ENCODE data around the gene ZFAND2A.
"Not testable (repeated sequence)": the region's sequence is repeated elsewhere in the genome, so short reads cannot be mapped to it uniquely, and the experiment has no call there.

The ZFAND2A gene

DNA sequence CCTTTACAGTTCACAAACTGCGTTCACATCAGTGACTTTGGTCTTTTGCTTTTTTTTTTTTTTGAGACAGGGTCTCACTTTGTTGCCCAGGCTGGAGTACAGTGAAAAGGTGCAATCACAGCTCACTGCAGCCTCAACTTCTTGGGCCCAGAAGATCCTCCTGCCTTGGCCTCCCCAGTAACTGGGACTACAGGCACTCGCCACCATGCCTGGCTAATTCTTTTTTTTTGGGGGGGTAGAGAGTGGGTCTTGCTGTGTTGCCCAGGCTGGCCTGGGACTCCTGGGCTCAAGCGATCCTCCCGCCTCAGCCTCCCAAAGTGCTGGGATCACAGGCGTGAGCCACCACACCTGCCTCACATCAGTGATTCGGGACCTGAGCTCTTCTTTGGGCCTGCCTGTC lies 37.0 kb upstream of the ZFAND2A start:
- TF ChIP-seq CTCF (IDR thresholded peaks at IDR 0.05; ENCODE audit: low read depth, low read length): no peak

GRCh38 chr7:1196441-1196840 lies 36.4 kb upstream of the ZFAND2A start:
- not testable (repeated sequence) for H3K4me3 ChIP-seq (ENCODE audit: low read depth, low read length)

More for the DNA sequence above, 37.0 kb upstream of the ZFAND2A start:
- no peak overlapping the region for H3K4me3 ChIP-seq (ENCODE audit: low read depth, low read length)

GRCh38 chr7:1193593-1194424 lies 33.8 kb upstream of the ZFAND2A start:
- no peak overlapping the region for H3K4me3 ChIP-seq (ENCODE audit: low read depth, low read length)
- peak; percentile 38 for TF ChIP-seq CTCF (IDR thresholded peaks at IDR 0.05; ENCODE audit: low read depth, low read length)

DNA sequence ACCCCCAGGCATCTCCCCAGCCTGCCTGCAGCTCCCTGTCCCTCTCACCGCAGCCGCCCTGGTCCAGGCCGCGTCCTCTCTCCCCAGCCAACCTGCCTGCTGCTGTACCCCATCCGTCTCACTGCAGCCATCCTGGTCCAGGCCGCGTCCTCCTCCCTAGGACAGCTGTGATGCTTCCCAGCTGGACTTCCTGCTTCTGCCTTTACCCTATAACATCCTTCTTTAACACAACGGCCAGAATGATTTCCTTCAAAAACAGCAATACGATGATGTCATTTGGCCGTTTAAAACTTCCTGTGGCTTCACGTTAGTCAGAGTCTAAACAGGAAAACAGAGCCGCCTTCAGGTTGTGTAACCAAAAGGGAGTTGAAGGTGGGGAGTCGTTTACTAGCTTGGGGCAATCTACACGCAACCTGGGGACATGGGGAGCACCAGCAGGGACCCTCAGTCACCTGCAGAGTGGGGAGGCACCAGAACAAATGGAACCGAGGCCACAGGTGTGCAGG lies 32.2 kb upstream of the ZFAND2A start:
- no peak for TF ChIP-seq CTCF (IDR thresholded peaks at IDR 0.05; ENCODE audit: low read depth, low read length)

GRCh38 chr7:1189986-1190772 lies 30.2 kb upstream of the ZFAND2A start:
- no peak for TF ChIP-seq CTCF (IDR thresholded peaks at IDR 0.05; ENCODE audit: low read depth, low read length)
- H3K4me3 ChIP-seq (ENCODE audit: low read depth, low read length): no peak overlapping the region

More for the DNA sequence above, 32.2 kb upstream of the ZFAND2A start:
- peak overlapping the region; percentile 24 for H3K4me3 ChIP-seq (ENCODE audit: low read depth, low read length)

DNA sequence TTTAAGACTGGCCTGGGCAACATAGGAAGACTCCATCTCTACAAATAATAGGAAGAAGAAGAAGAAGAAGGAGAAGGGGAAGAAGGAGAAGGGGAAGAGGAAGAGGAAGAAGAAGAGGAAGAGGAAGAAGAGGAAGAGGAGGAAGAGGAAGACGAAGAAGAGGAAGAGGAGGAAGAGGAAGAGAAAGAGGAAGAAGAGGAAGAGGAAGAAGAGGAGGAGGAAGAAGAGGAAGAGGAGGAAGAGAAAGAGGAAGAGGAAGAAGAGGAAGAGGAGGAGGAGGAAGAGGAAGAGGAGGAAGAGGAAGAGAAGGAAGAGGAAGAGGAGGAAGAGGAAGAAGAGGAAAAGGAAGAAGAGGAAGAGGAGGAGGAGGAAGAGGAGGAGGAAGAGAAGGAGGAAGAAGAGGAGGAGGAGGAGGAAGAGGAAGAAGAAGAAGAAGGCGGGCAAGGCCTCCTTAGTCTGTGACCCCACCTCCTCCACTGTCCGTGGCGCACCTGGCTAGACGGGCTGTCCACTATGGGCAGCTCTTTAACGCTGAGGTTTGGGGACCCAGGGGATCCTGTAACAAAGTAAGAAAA lies 28.8 kb upstream of the ZFAND2A start:
- no peak overlapping the region for H3K4me3 ChIP-seq (ENCODE audit: low read depth, low read length)
- no peak for TF ChIP-seq CTCF (IDR thresholded peaks at IDR 0.05; ENCODE audit: low read depth, low read length)

GRCh38 chr7:1187127-1187526 lies 27.1 kb upstream of the ZFAND2A start:
- H3K4me3 ChIP-seq (ENCODE audit: low read depth, low read length): no peak overlapping the region
- TF ChIP-seq CTCF (IDR thresholded peaks at IDR 0.05; ENCODE audit: low read depth, low read length): no peak
